Stomach (tissue), 9 donors: ENCODE results near the gene MTHFD2L. TPM values are rescaled to one million over a fixed set of nuclear protein-coding genes. Genes with fewer than 3 reads are reported as not detected.

ENCODE experiments used
- DNase-seq, 2 donors: peaks; one replicate each; pipeline versions ENCODE4 v3.0.0 to v3.0.0-alpha.2; 2013 to 2019
- H3K27ac ChIP-seq, 5 donors: fragments of 200-600 bp in 4 of 5; sonication (generic) in 4 of 5; one replicate each; pipeline ENCODE4 v1.5.1; 2013 to 2019; ENCODE audit warnings: mild to moderate bottlenecking in 1 of 5, moderate library complexity in 1 of 5
- H3K27me3 ChIP-seq, 3 donors: fragments of 200-600 bp; sonication (generic); one replicate each; pipeline ENCODE4 v1.5.1; 2017 to 2019; ENCODE audit warnings: mixed run types in 1 of 3
- H3K36me3 ChIP-seq, 4 donors: fragments of 200-600 bp; sonication (generic); 1 replicate in 3 of 4; 2 replicates in 1 of 4; pipeline ENCODE4 v1.5.1; 2016 to 2019
- H3K4me1 ChIP-seq, 4 donors: fragments of 200-600 bp; sonication (generic); one replicate each; pipeline ENCODE4 v1.5.1; 2016 to 2019
- H3K4me3 ChIP-seq, 4 donors: fragments of 200-600 bp; sonication (generic) in 3 of 4; one replicate each; pipeline ENCODE4 v1.5.1; 2016 to 2019; ENCODE audit warnings: mild to moderate bottlenecking in 1 of 4
- H3K9me3 ChIP-seq, 4 donors: fragments of 200-600 bp; sonication (generic); one replicate each; pipeline ENCODE4 v1.5.1; 2016 to 2019
- EP300 ChIP-seq: sonication (generic); formaldehyde crosslinking; IDR thresholded peaks from one replicate; pipeline ENCODE4 v1.6.1; 2017; ENCODE audit warnings: antibody characterized with exemption
- POLR2A ChIP-seq, 4 donors: fragments of 450-650 bp; IDR thresholded peaks; one replicate each; pipeline ENCODE4 v1.6.1; 2016; ENCODE audit warnings: antibody characterized with exemption in 4 of 4, control low read depth in 2 of 4, mild to moderate bottlenecking in 1 of 4, moderate library complexity in 1 of 4
- POLR2AphosphoS5 ChIP-seq, 3 donors: sonication (generic); formaldehyde crosslinking; IDR thresholded peaks; one replicate each; pipeline ENCODE4 v1.6.1; 2016; ENCODE audit warnings: antibody characterized with exemption in 3 of 3
- WGBS, 5 donors: extraction: QIAGEN DNeasy Blood & Tissue Kit in 3 of 5; methylation state at CpG; one replicate each; pipeline versions ENCODE4 v1.1.5 to v1.1.7; 2013 to 2018; 5-methylcytosine and 5-hydroxymethylcytosine counted together
- intact Hi-C: fragments of 100-400 bp; cut with DNase I; formaldehyde crosslinking; loops from one replicate; pipeline ENCODE4 v1.15.1; 2023; ENCODE audit warnings: low total_unique reads
- polyA plus RNA-seq, 3 donors: library from polyadenylated mRNA; stranded (reverse); fragments of 200-250 nt; gene quantifications; one replicate each; pipeline ENCODE4 v1.2.3, GENCODE V29; 2013
- total RNA-seq, 5 donors: library from RNA; depleted of rRNA; stranded (reverse); fragments of >200 nt; gene quantifications; one replicate each; pipeline versions ENCODE4 v1.1.0 to v1.2.3, GENCODE V29; 2014 to 2016
- TF ChIP-seq, protein P1 (sequence below), 7 experiments: fragments of 450-650 bp in 4 of 7; fragments of 200-600 bp in 3 of 7; sonication (generic) in 3 of 7; IDR thresholded peaks; one replicate each; pipeline ENCODE4 v1.5.1; 2016 to 2019; ENCODE audit warnings: antibody characterized with exemption in 7 of 7, control low read depth in 2 of 7, mild to moderate bottlenecking in 1 of 7
- donor health status: healthy with polysubstance abuse.
- donor health status: Bipolar disorder and iron deficiency.
- donor health status: healthy.

MTHFD2L gene
- total and polyA plus RNA-seq, 8 donors, result 1.4 to 34.1 (median 8.2) TPM

DNA sequence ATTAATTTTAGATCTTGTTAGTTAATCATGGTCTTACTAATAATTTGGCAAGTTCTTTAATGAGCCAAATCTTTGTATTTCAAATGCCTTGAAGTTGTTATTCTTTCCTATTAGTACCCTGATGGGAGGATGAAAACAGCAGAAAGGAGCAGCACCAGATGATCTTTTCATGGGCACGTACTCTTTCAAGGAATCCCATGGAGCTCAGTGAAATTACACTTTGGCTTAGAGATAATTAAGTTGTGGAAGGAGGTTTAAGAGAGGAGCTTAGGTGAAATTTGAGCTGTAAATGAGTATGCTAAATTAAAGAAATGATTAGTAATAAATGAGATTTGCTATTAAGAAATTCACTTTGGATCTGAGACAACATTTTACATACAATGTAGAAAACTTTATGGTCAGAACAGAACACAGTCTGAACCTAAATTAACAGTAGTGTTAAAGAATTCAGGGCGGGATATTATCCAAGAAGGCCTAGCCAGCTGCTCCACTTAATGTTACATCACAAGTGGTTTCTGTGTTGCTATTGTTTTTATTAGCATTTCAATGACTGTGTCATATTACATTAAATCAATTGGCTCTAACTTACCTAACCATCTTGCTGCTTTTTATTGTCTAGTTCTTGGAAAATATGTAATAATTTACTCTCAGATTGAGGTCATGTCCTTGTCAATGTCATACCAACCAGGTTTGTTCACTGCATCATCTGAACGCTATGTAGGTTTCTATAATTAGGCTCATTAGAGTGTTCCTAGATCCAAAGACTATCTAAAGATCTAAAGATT lies 3.9 kb downstream of the MTHFD2L start:
- no peak overlapping the region for H3K4me3 ChIP-seq
- no peak for DNase-seq
- peaks cover 0 to 24% (median 16%) of the 10 kb centered on the region in 4 donors for H3K36me3 ChIP-seq
- 84 to 89% (median 86%) methylated on average over 3 of the region's 3 CpGs for WGBS, 5 donors
- H3K9me3 ChIP-seq, result no peaks in the 10 kb centered on the region
- H3K27ac ChIP-seq, result no peak overlapping the region
- no peaks in the 10 kb centered on the region for H3K27me3 ChIP-seq
- TF ChIP-seq, protein P1, sequence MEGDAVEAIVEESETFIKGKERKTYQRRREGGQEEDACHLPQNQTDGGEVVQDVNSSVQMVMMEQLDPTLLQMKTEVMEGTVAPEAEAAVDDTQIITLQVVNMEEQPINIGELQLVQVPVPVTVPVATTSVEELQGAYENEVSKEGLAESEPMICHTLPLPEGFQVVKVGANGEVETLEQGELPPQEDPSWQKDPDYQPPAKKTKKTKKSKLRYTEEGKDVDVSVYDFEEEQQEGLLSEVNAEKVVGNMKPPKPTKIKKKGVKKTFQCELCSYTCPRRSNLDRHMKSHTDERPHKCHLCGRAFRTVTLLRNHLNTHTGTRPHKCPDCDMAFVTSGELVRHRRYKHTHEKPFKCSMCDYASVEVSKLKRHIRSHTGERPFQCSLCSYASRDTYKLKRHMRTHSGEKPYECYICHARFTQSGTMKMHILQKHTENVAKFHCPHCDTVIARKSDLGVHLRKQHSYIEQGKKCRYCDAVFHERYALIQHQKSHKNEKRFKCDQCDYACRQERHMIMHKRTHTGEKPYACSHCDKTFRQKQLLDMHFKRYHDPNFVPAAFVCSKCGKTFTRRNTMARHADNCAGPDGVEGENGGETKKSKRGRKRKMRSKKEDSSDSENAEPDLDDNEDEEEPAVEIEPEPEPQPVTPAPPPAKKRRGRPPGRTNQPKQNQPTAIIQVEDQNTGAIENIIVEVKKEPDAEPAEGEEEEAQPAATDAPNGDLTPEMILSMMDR (IDR thresholded peaks at IDR 0.05), result no peak
- TF ChIP-seq EP300 (no peak), POLR2A (IDR thresholded peaks at IDR 0.05) (no peak), POLR2AphosphoS5 (IDR thresholded peaks at IDR 0.05) (no peak)
- H3K4me1 ChIP-seq, result peaks cover 7 to 36% (median 17%) of the 10 kb centered on the region in 4 donors
- intact Hi-C loops, result no loop called here

DNA sequence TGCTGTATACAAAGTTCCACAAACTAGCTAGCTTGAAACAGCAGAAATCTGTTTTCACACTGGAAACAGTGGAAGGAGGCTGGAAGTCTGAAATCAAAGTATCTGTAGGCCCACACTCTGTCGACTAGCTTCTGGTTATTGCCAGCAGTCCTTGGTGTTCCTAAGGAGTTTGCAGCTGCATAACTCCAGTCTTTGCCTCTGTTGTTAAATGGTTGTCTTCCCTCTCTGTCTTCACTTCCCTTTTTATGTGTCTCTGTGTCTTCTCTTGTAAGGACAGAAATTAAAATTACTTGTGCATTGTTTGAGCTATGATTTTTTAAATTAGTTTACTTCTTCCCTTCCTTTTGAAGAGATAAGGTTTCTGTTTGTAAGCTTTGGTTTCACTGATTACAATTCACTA lies 8.2 kb downstream of the MTHFD2L start:
- Histone ChIP-seq H3K9me3 (no peaks in the 10 kb centered on the region), H3K4me1 (peaks cover 0 to 15% (median 1%) of the 10 kb centered on the region in 4 donors), H3K36me3 (peaks cover 0 to 11% (median 6%) of the 10 kb centered on the region in 4 donors), H3K27ac (no peak overlapping the region), H3K4me3 (no peak overlapping the region), H3K27me3 (no peaks in the 10 kb centered on the region)
- TF ChIP-seq POLR2A (IDR thresholded peaks at IDR 0.05) (no peak), POLR2AphosphoS5 (IDR thresholded peaks at IDR 0.05) (no peak), EP300 (no peak)
- TF ChIP-seq, protein P1 (IDR thresholded peaks at IDR 0.05), result no peak
- WGBS, 5 donors, result 62 to 89% (median 75%) methylated on average over 1 of the region's 1 CpG
- intact Hi-C loops, result no loop called here
- DNase-seq, result no peak

DNA sequence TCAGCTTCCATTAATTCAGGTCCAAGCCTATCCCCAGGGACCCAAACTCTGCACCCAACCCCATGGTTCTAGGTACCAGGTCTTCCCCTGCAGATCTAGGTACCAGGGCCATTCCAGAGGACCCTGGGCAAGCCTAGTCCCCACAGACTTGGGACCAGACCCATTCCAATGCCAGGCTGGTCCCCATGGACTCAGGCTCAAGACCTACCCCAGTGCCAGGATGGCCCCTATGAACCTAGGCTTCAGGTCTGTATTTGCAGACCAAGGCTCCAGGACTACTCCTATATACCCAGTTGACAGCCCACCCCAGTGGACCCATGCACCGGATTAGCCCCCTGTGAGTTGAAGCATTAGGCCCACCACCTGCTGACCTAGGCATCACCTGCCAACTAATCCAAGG lies 8.9 kb downstream of the MTHFD2L start:
- TF ChIP-seq EP300 (no peak), POLR2AphosphoS5 (IDR thresholded peaks at IDR 0.05) (no peak), POLR2A (IDR thresholded peaks at IDR 0.05) (no peak)
- TF ChIP-seq, protein P1 (IDR thresholded peaks at IDR 0.05), result no peak
- no peaks in the 10 kb centered on the region for H3K9me3 ChIP-seq
- peaks cover 0 to 5% (median 3%) of the 10 kb centered on the region in 4 donors for H3K36me3 ChIP-seq
- DNase-seq, result no peak
- H3K4me3 ChIP-seq, result no peak overlapping the region
- H3K27ac ChIP-seq, result no peak overlapping the region
- WGBS, 5 donors, result 88 to 100% (median 100%) methylated on average over 1 of the region's 1 CpG
- intact Hi-C loops, result no loop called here
- H3K4me1 ChIP-seq, result peaks cover 0 to 11% (median 1%) of the 10 kb centered on the region in 4 donors
- no peaks in the 10 kb centered on the region for H3K27me3 ChIP-seq

DNA sequence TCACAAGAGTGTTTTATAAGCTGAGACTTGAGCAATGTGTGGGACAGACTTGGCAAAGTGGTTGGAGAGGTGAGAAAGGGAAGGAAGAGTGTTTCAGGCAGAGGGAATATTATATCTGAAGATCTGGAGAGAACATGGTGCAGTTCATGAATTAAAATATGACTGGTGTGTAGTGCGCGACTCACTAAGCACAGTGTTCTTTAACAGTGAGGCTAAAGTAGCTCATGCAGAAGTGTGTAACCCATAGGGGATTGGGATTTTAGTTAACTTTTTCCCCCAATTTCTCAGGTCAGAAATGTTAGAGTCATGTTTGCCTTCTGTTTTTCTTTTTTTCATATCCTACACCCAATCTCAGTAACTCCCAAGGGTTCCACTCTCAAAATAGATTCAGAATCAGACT lies 9.7 kb downstream of the MTHFD2L start:
- TF ChIP-seq POLR2A (IDR thresholded peaks at IDR 0.05) (no peak), EP300 (no peak), POLR2AphosphoS5 (IDR thresholded peaks at IDR 0.05) (no peak)
- TF ChIP-seq, protein P1 (IDR thresholded peaks at IDR 0.05), result no peak
- Histone ChIP-seq H3K9me3 (no peaks in the 10 kb centered on the region), H3K27me3 (no peaks in the 10 kb centered on the region), H3K4me1 (peaks cover 0 to 11% (median 1%) of the 10 kb centered on the region in 4 donors), H3K36me3 (peaks cover 0 to 4% (median 0%) of the 10 kb centered on the region in 4 donors), H3K4me3 (no peak overlapping the region), H3K27ac (no peak overlapping the region)
- DNase-seq, result no peak
- WGBS, 5 donors, result 96 to 100% (median 98%) methylated on average over 2 of the region's 2 CpGs
- intact Hi-C loops, result no loop called here
